ENCODE measurements around the gene APP.
"Not testable (repeated sequence)": the region's sequence is repeated elsewhere in the genome, so short reads cannot be mapped to it uniquely, and the experiment has no call there.

APP gene

GRCh38 chr21:26060335-26061115, 110.0 kb downstream of the APP start:
- DNase-seq = no peak

- DNase-seq = peak; percentile 60
Measured at GRCh38 chr21:26057477-26058170, 112.9 kb downstream of the APP start.

GRCh38 chr21:26055841-26056264, 114.7 kb downstream of the APP start:
- DNase-seq = no peak

- DNase-seq = no peak
Measured at GRCh38 chr21:26055010-26055409, 115.6 kb downstream of the APP start.

- DNase-seq = no peak
Measured at GRCh38 chr21:26052057-26052456, 118.5 kb downstream of the APP start.

GRCh38 chr21:26050857-26051256, 119.7 kb downstream of the APP start:
- no peak for DNase-seq

GRCh38 chr21:26049803-26050202, 120.8 kb downstream of the APP start:
- DNase-seq = no peak

- DNase-seq = no peak
Measured at GRCh38 chr21:26047279-26047967, 123.1 kb downstream of the APP start.

- no peak for DNase-seq
Measured at GRCh38 chr21:26043891-26044290, 126.7 kb downstream of the APP start.

- DNase-seq = no peak
Measured at GRCh38 chr21:26042181-26042876, 128.2 kb downstream of the APP start.

- peak; percentile 44 for DNase-seq
Measured at GRCh38 chr21:26041431-26042180, 129.0 kb downstream of the APP start.

- no peak for DNase-seq
Measured at GRCh38 chr21:26036916-26037315, 133.7 kb downstream of the APP start.

- DNase-seq = no peak
Measured at GRCh38 chr21:26032263-26032662, 138.3 kb downstream of the APP start.

- DNase-seq = no peak
Measured at GRCh38 chr21:26028183-26028582, 142.4 kb downstream of the APP start.

- no peak for DNase-seq
Measured at GRCh38 chr21:26027696-26028095, 142.9 kb downstream of the APP start.

GRCh38 chr21:26025536-26026512, 144.7 kb downstream of the APP start:
- no peak for DNase-seq

GRCh38 chr21:26023406-26023805, 147.2 kb downstream of the APP start:
- not testable (repeated sequence) for DNase-seq

- not testable (repeated sequence) for DNase-seq
Measured at GRCh38 chr21:26022598-26023337, 147.8 kb downstream of the APP start.

- no peak for DNase-seq
Measured at GRCh38 chr21:26020510-26020909, 150.1 kb downstream of the APP start.

- DNase-seq = no peak
Measured at GRCh38 chr21:26020081-26020480, 150.5 kb downstream of the APP start.
